Left lung (tissue), 10 donors: ENCODE data around the gene BTBD18. TPM values are rescaled to one million over a fixed set of nuclear protein-coding genes. Genes with fewer than 3 reads are reported as not detected.

Source experiments
- ATAC-seq: fragments of 200-7000 bp; cut with Tn5 transposase; one replicate; pipeline ENCODE4 v1.9.1; 2020; ENCODE audit warnings: moderate library complexity
- DNase-seq, 4 donors: peaks; one replicate each; pipeline ENCODE4 v3.0.0-alpha.2; 2013 to 2020
- H3K27ac ChIP-seq, 2 donors: fragments of 200-600 bp; sonication (generic) in 1 of 2; one replicate each; pipeline versions ENCODE4 v1.5.0 to v1.8.0; 2020 to 2021
- H3K27me3 ChIP-seq, 2 donors: fragments of 200-600 bp; sonication (generic) in 1 of 2; one replicate each; pipeline versions ENCODE4 v1.5.0 to v1.8.0; 2020 to 2021
- H3K36me3 ChIP-seq, 2 donors: fragments of 200-600 bp; sonication (generic) in 1 of 2; one replicate each; pipeline versions ENCODE4 v1.5.0 to v1.8.0; 2020 to 2021
- H3K4me1 ChIP-seq, 2 donors: fragments of 200-600 bp; one replicate each; pipeline ENCODE4 v1.8.0; 2021
- H3K4me3 ChIP-seq, 2 donors: fragments of 200-600 bp; sonication (generic) in 1 of 2; one replicate each; pipeline versions ENCODE4 v1.5.0 to v1.8.0; 2020 to 2021; ENCODE audit warnings: mild to moderate bottlenecking in 1 of 2
- H3K9me3 ChIP-seq, 2 donors: fragments of 200-600 bp; sonication (generic) in 1 of 2; one replicate each; pipeline versions ENCODE4 v1.5.0 to v1.8.0; 2020 to 2021
- CTCF ChIP-seq, 2 donors: fragments of 200-600 bp; sonication (generic) in 1 of 2; IDR thresholded peaks; one replicate each; pipeline versions ENCODE4 v1.5.0 to v1.8.0; 2021; ENCODE audit warnings: antibody characterized with exemption in 2 of 2
- intact Hi-C, 2 donors: fragments of 100-400 bp; cut with DNase I; formaldehyde crosslinking; loops; one replicate each; pipeline versions ENCODE4 v1.11.2 to v1.14.2; 2022
- polyA plus RNA-seq, 6 donors: library from polyadenylated mRNA; unstranded; fragments of 120-200 nt; gene quantifications; one replicate each; pipeline ENCODE4 v1.2.1, GENCODE V29; 2013; ENCODE audit not compliant: insufficient read length in 6 of 6
- total RNA-seq, 2 donors: library from RNA; stranded (reverse); fragmentation: NEBNext Ultra II Directional; extraction: Animal tissue kit (Norgen Biotek cat#: 25700); gene quantifications; one replicate each; pipeline ENCODE4 v1.2.1, GENCODE V29; 2021
- donor health status: DM: no; HTN: yes; CAD: no.
- donor health status: DM: no; HTN: no; CAD: no.

Gene BTBD18
- total and polyA plus RNA-seq, 8 donors, result 0.21 to 0.56 (median 0.31) TPM; not detected in 2

GRCh38 chr11:57745206-57745605 is 6.4 kb downstream of the BTBD18 start:
- H3K27me3 ChIP-seq, result no peaks in the 10 kb centered on the region
- no peak for DNase-seq
- H3K36me3 ChIP-seq, result peaks cover 0 to 36% of the 10 kb centered on the region in 2 donors
- no peak for ATAC-seq
- no peak overlapping the region for H3K27ac ChIP-seq
- no peaks in the 10 kb centered on the region for H3K9me3 ChIP-seq
- no peak for TF ChIP-seq CTCF (IDR thresholded peaks at IDR 0.05)
- intact Hi-C loops, result no loop called here
- H3K4me1 ChIP-seq, result peaks cover 6 to 26% of the 10 kb centered on the region in 2 donors
- no peak overlapping the region for H3K4me3 ChIP-seq

- peaks cover 6 to 26% of the 10 kb centered on the region in 2 donors for H3K4me1 ChIP-seq
- no peak for TF ChIP-seq CTCF (IDR thresholded peaks at IDR 0.05)
- H3K4me3 ChIP-seq, result no peak overlapping the region
- no peak overlapping the region for H3K27ac ChIP-seq
- no peaks in the 10 kb centered on the region for H3K27me3 ChIP-seq
- peaks cover 0 to 37% of the 10 kb centered on the region in 2 donors for H3K36me3 ChIP-seq
- H3K9me3 ChIP-seq, result no peaks in the 10 kb centered on the region
- no peak for DNase-seq
- intact Hi-C loops, result no loop called here
- ATAC-seq, result no peak
Observed at GRCh38 chr11:57744357-57744756, 7.3 kb downstream of the BTBD18 start.

DNA sequence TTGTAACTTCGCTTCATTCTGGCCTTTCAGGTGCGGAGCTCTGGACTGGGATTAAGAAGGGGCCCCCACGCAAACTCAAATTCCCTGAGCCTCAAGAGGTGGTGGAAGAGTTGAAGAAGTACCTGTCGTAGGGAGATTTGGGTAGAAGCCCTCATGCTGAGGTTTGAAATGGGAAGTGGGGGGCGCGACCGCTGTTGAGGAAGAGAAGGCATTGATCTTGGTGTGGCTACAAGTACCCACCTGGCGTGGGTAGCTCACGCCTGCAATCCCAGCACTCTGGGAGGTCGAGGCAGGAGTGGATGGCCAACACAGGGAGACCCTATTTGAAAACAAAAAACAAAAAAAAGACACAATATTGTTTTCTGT is 9.5 kb downstream of the BTBD18 start:
- H3K9me3 ChIP-seq, result no peaks in the 10 kb centered on the region
- peak overlapping the region; percentile 64 to 83 for H3K4me3 ChIP-seq
- no peak for TF ChIP-seq CTCF (IDR thresholded peaks at IDR 0.05)
- H3K27ac ChIP-seq, result peak overlapping the region; percentile 90 to 93
- peaks cover 0 to 60% of the 10 kb centered on the region in 2 donors for H3K36me3 ChIP-seq
- H3K27me3 ChIP-seq, result no peaks in the 10 kb centered on the region
- no peak for ATAC-seq
- intact Hi-C loops, result no loop called here
- H3K4me1 ChIP-seq, result peaks cover 6 to 26% of the 10 kb centered on the region in 2 donors
- peak in 1 of 4 donors; percentile 3 for DNase-seq

- DNase-seq, result peak; percentile 92 to 98 (median 98)
Observed at GRCh38 chr11:57741132-57742086, 10.2 kb downstream of the BTBD18 start, which contains the start of gene SELENOH. TSS of gene SELENOH (plus strand) at chr11:57741491. CDS start at chr11:57741596, 105 bp downstream.

More at GRCh38 chr11:57741132-57742086, 10.2 kb downstream of the BTBD18 start, which contains the start of gene SELENOH:
- intact Hi-C loops, result no loop called here
- H3K27ac ChIP-seq, result peak within 1 kb of the TSS; percentile 90 to 93
- H3K4me3 ChIP-seq, result peak within 1 kb of the TSS; percentile 64 to 83
- ATAC-seq, result peak; percentile 99
- no peaks in the 10 kb centered on the region for H3K9me3 ChIP-seq
- H3K4me1 ChIP-seq, result peaks cover 6 to 26% of the 10 kb centered on the region in 2 donors
- H3K27me3 ChIP-seq, result no peaks in the 10 kb centered on the region
- peaks cover 0 to 65% of the 10 kb centered on the region in 2 donors for H3K36me3 ChIP-seq
- no peak for TF ChIP-seq CTCF (IDR thresholded peaks at IDR 0.05)
